Sigmoid colon (tissue), 4 donors: ENCODE measurements around the gene BDH2.

Experiments
- CTCF ChIP-seq, 4 experiments: fragments of 450-650 bp in 3 of 4; fragments of 200-600 bp in 1 of 4; IDR thresholded peaks; one replicate each; pipeline ENCODE4 v1.5.1; 2016 to 2019; ENCODE audit warnings: antibody characterized with exemption in 4 of 4, mild to moderate bottlenecking in 3 of 4, moderate library complexity in 2 of 4
- EP300 ChIP-seq, 4 donors: sonication (generic); formaldehyde crosslinking; IDR thresholded peaks; one replicate each; pipeline ENCODE4 v1.6.1; 2017; ENCODE audit warnings: antibody characterized with exemption in 4 of 4
- POLR2A ChIP-seq, 2 donors: fragments of 450-650 bp; IDR thresholded peaks; one replicate each; pipeline ENCODE4 v1.6.1; 2016; ENCODE audit warnings: antibody characterized with exemption in 2 of 2, mild to moderate bottlenecking in 2 of 2, moderate library complexity in 2 of 2
- POLR2AphosphoS5 ChIP-seq, 4 donors: sonication (generic); formaldehyde crosslinking; IDR thresholded peaks; one replicate each; pipeline ENCODE4 v1.6.1; 2017; ENCODE audit warnings: antibody characterized with exemption in 4 of 4

- TF ChIP-seq POLR2AphosphoS5 (IDR thresholded peaks at IDR 0.05) (no peak), CTCF (IDR thresholded peaks at IDR 0.05) (no peak), POLR2A (IDR thresholded peaks at IDR 0.05) (no peak), EP300 (IDR thresholded peaks at IDR 0.05) (no peak)
Measured at GRCh38 chr4:103086551-103086950, 13.1 kb downstream of the BDH2 start.
